Measurements from ENCODE around the gene SNRPD2.

DNA sequence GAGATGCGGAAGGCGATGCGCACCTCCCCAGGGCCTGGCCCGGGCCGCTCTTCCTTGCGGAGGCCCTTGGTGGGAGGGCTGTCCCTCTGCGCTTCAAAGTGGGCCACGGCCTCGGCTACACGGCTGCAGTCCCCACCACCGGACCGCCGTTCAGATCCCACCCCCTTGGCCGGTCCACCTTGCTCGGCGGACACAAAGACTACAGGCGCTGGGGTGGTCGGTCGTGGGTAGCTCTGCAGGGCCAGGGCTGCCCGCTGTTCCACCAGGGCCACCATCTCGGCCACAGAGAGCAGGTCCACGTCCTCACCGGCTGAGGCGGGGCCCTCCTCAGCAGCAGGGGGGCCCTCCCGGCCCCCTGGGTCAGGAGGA, 20.9 kb upstream of the SNRPD2 start:
- TF ChIP-seq CTCF (IDR thresholded peaks at IDR 0.05) (no peak), POLR2A (IDR thresholded peaks at IDR 0.05) (no peak), EP300 (IDR thresholded peaks at IDR 0.05) (no peak)
